SK-N-MC (cell line): ENCODE measurements around the gene PTTG1.

Source experiments
- DNase-seq: peaks from one replicate; pipeline ENCODE4 v3.0.0-alpha.2; 2011; ENCODE audit warnings: low read depth, low spot score
- H3K27ac ChIP-seq: fragments of 200-600 bp; sonication (generic); 2 replicates; pipeline ENCODE4 v1.5.1; 2016; ENCODE audit warnings: mixed run types
- H3K36me3 ChIP-seq: fragments of 200-600 bp; sonication (generic); 2 replicates; pipeline ENCODE4 v1.6.1; 2017; ENCODE audit warnings: antibody characterized with exemption, low read length, mixed read lengths; ENCODE audit not compliant: insufficient read depth
- H3K4me3 ChIP-seq: fragments of 200-600 bp; sonication (generic); 2 replicates; pipeline ENCODE4 v1.5.1; 2016
- H3K9ac ChIP-seq: fragments of 200-600 bp; sonication (generic); 2 replicates; pipeline ENCODE4 v1.8.0; 2017; ENCODE audit warnings: mixed run types, mixed read lengths; ENCODE audit not compliant: insufficient read length
- H3K9me3 ChIP-seq: fragments of 200-600 bp; sonication (generic); 2 replicates; pipeline ENCODE4 v1.6.1; 2017; ENCODE audit warnings: low read depth, mild to moderate bottlenecking, antibody characterized with exemption, low read length, moderate library complexity, mixed read lengths
- EZH2 ChIP-seq: fragments of 200-600 bp; sonication (generic); IDR thresholded peaks from one replicate; pipeline ENCODE4 v1.6.1; 2017; ENCODE audit warnings: antibody characterized with exemption
- FOXP2 ChIP-seq: optimal IDR thresholded peaks from 2 replicates; pipeline ENCODE3; 2011; ENCODE audit warnings: mild to moderate bottlenecking, moderate library complexity; ENCODE audit not compliant: insufficient read depth; ENCODE audit errors: extremely low read length, control extremely low read depth
- POLR2AphosphoS5 ChIP-seq: IDR thresholded peaks from 2 replicates; pipeline ENCODE4 v1.6.1; 2012; ENCODE audit warnings: mild to moderate bottlenecking, low read depth, low read length, borderline replicate concordance

The PTTG1 gene

DNA sequence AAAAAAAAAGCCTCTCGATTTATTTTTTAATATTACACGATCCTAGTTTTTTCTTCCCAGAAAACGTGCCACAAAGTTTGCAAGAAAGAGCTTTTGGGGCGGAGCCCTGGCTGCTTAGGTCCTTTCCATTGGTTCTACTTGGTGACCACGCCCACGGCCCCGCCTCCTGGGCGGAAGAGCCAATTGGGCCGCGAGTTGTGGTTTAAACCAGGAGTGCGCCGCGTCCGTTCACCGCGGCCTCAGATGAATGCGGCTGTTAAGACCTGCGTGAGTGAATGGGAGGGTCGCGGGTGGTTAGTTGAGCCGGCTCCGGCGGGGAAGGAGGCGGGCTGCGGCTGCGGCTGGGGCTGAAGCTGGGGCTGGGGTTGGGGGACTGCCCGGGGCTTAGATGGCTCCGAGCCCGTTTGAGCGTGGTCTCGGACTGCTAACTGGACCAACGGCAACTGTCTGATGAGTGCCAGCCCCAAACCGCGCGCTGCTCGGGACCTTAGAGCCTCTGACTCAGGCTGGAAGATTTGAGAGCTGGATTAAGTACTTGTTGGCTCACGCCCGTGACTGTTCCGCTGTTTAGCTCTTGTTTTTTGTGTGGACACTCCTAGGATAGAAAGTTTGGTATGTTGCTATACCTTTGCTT is at the start of gene PTTG1:
Gene PTTG1 (plus strand): TSS at position 231 of the 634 bp plus-strand sequence. CDS start 458 bp downstream, outside the sequence.
- Histone ChIP-seq H3K36me3 (peaks cover 40% of the 10 kb centered on the region), H3K9ac (peak within 1 kb of the TSS; percentile 75), H3K9me3 (no peaks in the 10 kb centered on the region), H3K4me3 (peak within 1 kb of the TSS; percentile 83), H3K27ac (no peak within 1 kb of the TSS)
- DNase-seq = peak; percentile 69
- TF ChIP-seq POLR2AphosphoS5 (peak; percentile 94), EZH2 (no peak)

- Histone ChIP-seq H3K9ac (no peak overlapping the region), H3K9me3 (no peaks in the 10 kb centered on the region), H3K27ac (no peak overlapping the region), H3K4me3 (no peak overlapping the region), H3K36me3 (no peaks in the 10 kb centered on the region)
- TF ChIP-seq POLR2AphosphoS5 (no peak), FOXP2 (no peak), EZH2 (no peak)
- no peak for DNase-seq
These were observed 46.5 kb upstream of the PTTG1 start for GRCh38 chr5:160375166-160375565.

GRCh38 chr5:160375701-160376100 is 46.0 kb upstream of the PTTG1 start:
- DNase-seq = no peak
- Histone ChIP-seq H3K27ac (no peak overlapping the region), H3K36me3 (no peaks in the 10 kb centered on the region), H3K4me3 (no peak overlapping the region), H3K9me3 (no peaks in the 10 kb centered on the region), H3K9ac (no peak overlapping the region)
- TF ChIP-seq POLR2AphosphoS5 = no peak
- no peak for TF ChIP-seq EZH2
- no peak for TF ChIP-seq FOXP2

GRCh38 chr5:160376416-160376815 is 45.2 kb upstream of the PTTG1 start:
- Histone ChIP-seq H3K36me3 (no peaks in the 10 kb centered on the region), H3K9me3 (no peaks in the 10 kb centered on the region), H3K9ac (no peak overlapping the region), H3K27ac (no peak overlapping the region), H3K4me3 (no peak overlapping the region)
- TF ChIP-seq EZH2 (no peak), FOXP2 (no peak), POLR2AphosphoS5 (no peak)
- DNase-seq = no peak

- Histone ChIP-seq H3K4me3 (no peak overlapping the region), H3K27ac (no peak overlapping the region), H3K9ac (no peak overlapping the region), H3K36me3 (no peaks in the 10 kb centered on the region), H3K9me3 (no peaks in the 10 kb centered on the region)
- DNase-seq = no peak
- TF ChIP-seq FOXP2 (no peak), POLR2AphosphoS5 (no peak), EZH2 (no peak)
These were observed 44.0 kb upstream of the PTTG1 start for GRCh38 chr5:160377651-160378050.

DNA sequence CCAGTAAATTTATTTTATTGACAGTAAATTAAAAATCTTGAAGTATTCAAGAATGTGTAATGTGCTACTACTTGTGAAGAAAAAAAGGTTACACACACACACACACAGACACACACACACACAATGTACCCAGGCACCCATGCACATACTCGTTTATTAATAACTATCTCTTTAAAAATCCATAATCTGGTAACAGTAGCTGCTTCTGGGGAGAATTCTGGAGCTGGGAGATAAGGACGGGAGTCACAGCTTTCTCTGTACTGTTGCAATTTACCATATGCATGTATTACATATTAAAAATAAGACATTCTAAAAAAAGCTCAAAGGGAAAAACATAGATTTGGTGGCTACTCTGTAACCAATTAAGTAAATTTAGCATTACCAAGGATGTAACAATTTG is 43.3 kb upstream of the PTTG1 start:
- TF ChIP-seq EZH2 = no peak
- TF ChIP-seq POLR2AphosphoS5 = no peak
- TF ChIP-seq FOXP2 = no peak
- Histone ChIP-seq H3K36me3 (no peaks in the 10 kb centered on the region), H3K27ac (no peak overlapping the region), H3K9ac (no peak overlapping the region), H3K4me3 (no peak overlapping the region), H3K9me3 (no peaks in the 10 kb centered on the region)
- no peak for DNase-seq

GRCh38 chr5:160379511-160379910 is 42.1 kb upstream of the PTTG1 start:
- Histone ChIP-seq H3K9me3 (no peaks in the 10 kb centered on the region), H3K9ac (no peak overlapping the region), H3K4me3 (no peak overlapping the region), H3K36me3 (no peaks in the 10 kb centered on the region), H3K27ac (no peak overlapping the region)
- DNase-seq = no peak
- TF ChIP-seq POLR2AphosphoS5 = no peak
- TF ChIP-seq FOXP2 = no peak
- no peak for TF ChIP-seq EZH2

DNA sequence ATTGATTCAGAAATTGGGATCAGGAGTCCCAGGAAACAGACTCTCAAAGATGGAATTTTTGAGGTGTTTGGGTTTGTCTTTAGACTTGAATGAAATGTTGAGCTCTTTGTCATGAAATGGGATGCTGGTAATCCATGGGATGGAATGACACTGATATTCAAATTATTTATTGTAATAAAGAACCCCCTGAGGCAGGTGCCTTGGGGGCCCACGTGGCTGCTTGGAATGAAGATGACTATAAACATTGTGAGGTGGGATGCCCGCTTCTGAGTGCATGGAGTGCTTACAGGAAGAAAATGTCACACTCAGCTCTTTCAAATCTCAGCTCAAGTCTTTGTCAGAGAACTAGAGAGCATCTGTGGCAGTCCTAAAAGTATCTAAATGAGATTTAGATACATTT is 41.6 kb upstream of the PTTG1 start:
- Histone ChIP-seq H3K4me3 (no peak overlapping the region), H3K27ac (no peak overlapping the region), H3K36me3 (no peaks in the 10 kb centered on the region), H3K9ac (no peak overlapping the region), H3K9me3 (no peaks in the 10 kb centered on the region)
- no peak for DNase-seq
- TF ChIP-seq FOXP2 = no peak
- no peak for TF ChIP-seq EZH2
- TF ChIP-seq POLR2AphosphoS5 = no peak

- no peak overlapping the region for H3K27ac ChIP-seq
- TF ChIP-seq POLR2AphosphoS5 (no peak), EZH2 (no peak), FOXP2 (no peak)
- no peaks in the 10 kb centered on the region for H3K36me3 ChIP-seq
- H3K9me3 ChIP-seq = no peaks in the 10 kb centered on the region
- no peak overlapping the region for H3K9ac ChIP-seq
- no peak for DNase-seq
- no peak overlapping the region for H3K4me3 ChIP-seq
These were observed 39.3 kb upstream of the PTTG1 start for GRCh38 chr5:160382346-160382745.
